GM19452 (cell line): ENCODE results near the gene LY86.

ENCODE experiments used
- ATAC-seq: cut with Tn5 transposase; IDR thresholded peaks from one replicate; pipeline ENCODE4 v1.9.1; 2021; ENCODE audit not compliant: unreplicated experiment

LY86 gene

GRCh38 chr6:6569811-6570164, 18.7 kb upstream of the LY86 start:
- ATAC-seq = no peak

- ATAC-seq = no peak
Measured at GRCh38 chr6:6570929-6571671, 17.4 kb upstream of the LY86 start.

- ATAC-seq = no peak
Measured at GRCh38 chr6:6575143-6575542, 13.4 kb upstream of the LY86 start.

- ATAC-seq = no peak
Measured at GRCh38 chr6:6577735-6578134, 10.8 kb upstream of the LY86 start.

GRCh38 chr6:6579281-6579680, 9.2 kb upstream of the LY86 start:
- ATAC-seq = no peak

GRCh38 chr6:6580225-6580856, 8.2 kb upstream of the LY86 start:
- ATAC-seq = no peak

GRCh38 chr6:6581054-6581453, 7.5 kb upstream of the LY86 start:
- no peak for ATAC-seq

- ATAC-seq = no peak
Measured at GRCh38 chr6:6582131-6582530, 6.4 kb upstream of the LY86 start.

GRCh38 chr6:6583836-6584235, 4.7 kb upstream of the LY86 start:
- ATAC-seq = no peak

GRCh38 chr6:6584310-6585002, 4.1 kb upstream of the LY86 start:
- ATAC-seq = no peak

GRCh38 chr6:6585003-6585311, 3.6 kb upstream of the LY86 start:
- ATAC-seq = no peak

GRCh38 chr6:6586167-6586566, 2.4 kb upstream of the LY86 start:
- no peak for ATAC-seq

GRCh38 chr6:6586671-6587526, 1.6 kb upstream of the LY86 start:
- peak; percentile 48 for ATAC-seq

- no peak for ATAC-seq
Measured at GRCh38 chr6:6587696-6588063, 840 bp upstream of the LY86 start.

- ATAC-seq = no peak
Measured at GRCh38 chr6:6588924-6589709, 597 bp downstream of the LY86 start.

GRCh38 chr6:6590530-6590929, 2.0 kb downstream of the LY86 start:
- no peak for ATAC-seq

- ATAC-seq = no peak
Measured at GRCh38 chr6:6591778-6592465, 3.4 kb downstream of the LY86 start.

- ATAC-seq = no peak
Measured at GRCh38 chr6:6592826-6593475, 4.4 kb downstream of the LY86 start.

- no peak for ATAC-seq
Measured at GRCh38 chr6:6593867-6594468, 5.4 kb downstream of the LY86 start.
